GM19099 (cell line): Measurements from ENCODE around the gene SHROOM3.

Experiments used
- POLR2A ChIP-seq: IDR thresholded peaks from 3 replicates; pipeline ENCODE4 v1.6.1; 2011; ENCODE audit warnings: low read depth; ENCODE audit not compliant: insufficient read length; ENCODE audit errors: extremely low read depth

The SHROOM3 gene

GRCh38 chr4:76470532-76470931 is 35.5 kb downstream of the SHROOM3 start:
- no peak for TF ChIP-seq POLR2A

- no peak for TF ChIP-seq POLR2A
These were observed 41.5 kb downstream of the SHROOM3 start for GRCh38 chr4:76476571-76476970.

GRCh38 chr4:76484654-76485053 is 49.6 kb downstream of the SHROOM3 start:
- TF ChIP-seq POLR2A: no peak

- TF ChIP-seq POLR2A: no peak
These were observed 50.4 kb downstream of the SHROOM3 start for GRCh38 chr4:76485450-76485849.

GRCh38 chr4:76486588-76487276 is 51.7 kb downstream of the SHROOM3 start:
- no peak for TF ChIP-seq POLR2A

DNA sequence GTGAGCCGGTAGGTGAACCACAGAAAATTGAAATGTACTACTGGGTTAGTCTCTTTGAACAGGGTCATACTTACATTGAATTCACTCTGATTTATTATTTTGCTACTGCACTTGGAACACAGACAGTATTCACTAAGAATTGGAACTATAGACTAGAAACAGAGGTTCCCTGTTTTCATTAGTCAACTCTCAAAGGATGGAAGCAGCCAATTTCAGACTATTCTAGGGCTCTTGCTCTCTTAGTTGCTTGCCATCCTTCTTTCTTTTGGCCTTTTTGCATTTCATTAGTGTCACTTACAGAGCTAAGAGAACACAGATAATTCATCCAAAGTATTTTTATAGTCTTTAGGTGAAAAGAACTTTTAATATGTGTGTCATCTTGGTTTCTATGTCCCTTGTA is 52.6 kb downstream of the SHROOM3 start:
- TF ChIP-seq POLR2A: no peak

GRCh38 chr4:76488455-76488854 is 53.4 kb downstream of the SHROOM3 start:
- TF ChIP-seq POLR2A: no peak

DNA sequence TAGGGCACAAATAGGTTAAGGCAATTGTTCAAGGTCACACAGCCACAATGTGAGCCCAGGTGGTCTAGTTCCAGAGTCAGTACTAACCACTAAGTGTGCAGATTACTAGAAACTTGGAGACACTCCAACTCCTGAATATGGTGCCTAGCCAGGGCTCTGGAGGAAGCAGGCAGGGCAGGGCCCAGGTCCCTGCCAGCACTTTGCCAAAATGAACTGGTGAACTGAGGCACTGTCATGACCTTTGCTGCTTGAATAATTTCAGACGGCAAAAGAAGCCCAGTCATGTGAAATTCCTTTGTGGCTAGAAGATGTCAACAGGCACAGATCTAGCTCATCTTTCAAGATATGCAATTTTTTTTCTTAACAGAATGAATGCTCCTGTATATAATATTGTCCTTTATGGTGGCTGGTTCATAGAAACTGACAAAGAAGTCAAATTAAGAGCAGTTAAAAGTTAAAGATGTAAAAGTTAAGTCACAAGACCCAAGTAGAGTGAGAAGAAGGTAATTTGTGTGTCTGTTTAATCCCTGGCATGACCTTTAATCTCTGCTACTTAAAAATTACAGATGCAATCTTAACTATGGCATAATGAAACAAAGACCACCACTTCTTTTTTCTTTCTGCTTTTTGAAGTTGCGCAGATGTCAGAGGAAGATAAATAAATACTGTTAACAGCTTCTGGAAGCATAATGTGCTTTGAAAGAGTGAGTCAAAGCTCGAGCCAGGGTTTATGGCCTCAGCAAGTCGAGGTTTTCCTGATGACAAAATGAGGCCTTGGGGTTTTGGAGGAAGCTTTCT is 54.1 kb downstream of the SHROOM3 start:
- no peak for TF ChIP-seq POLR2A

- no peak for TF ChIP-seq POLR2A
These were observed 54.7 kb downstream of the SHROOM3 start for GRCh38 chr4:76489686-76490161.

DNA sequence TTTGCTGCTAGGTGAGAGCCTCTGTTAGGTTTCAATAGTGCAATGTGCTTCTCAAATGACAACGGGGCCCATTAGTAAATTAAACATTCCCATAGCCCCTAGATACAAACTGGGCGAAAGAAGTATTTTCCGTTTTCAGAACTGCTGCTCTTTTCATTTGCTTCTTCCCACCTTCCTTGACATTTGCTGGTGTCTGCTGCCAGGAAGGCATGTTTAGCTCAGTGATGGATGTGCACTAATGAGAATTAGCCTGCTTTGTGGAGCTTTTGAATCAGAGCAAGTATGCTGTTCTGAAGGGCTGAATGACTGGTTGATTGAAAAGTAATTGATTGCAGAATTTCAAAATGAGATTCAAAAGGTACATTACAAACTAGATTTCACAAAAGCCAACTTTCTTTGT is 57.0 kb downstream of the SHROOM3 start:
- TF ChIP-seq POLR2A: no peak

- no peak for TF ChIP-seq POLR2A
These were observed 59.2 kb downstream of the SHROOM3 start for GRCh38 chr4:76494243-76494642.

- no peak for TF ChIP-seq POLR2A
These were observed 60.0 kb downstream of the SHROOM3 start for GRCh38 chr4:76494871-76495590.

GRCh38 chr4:76498550-76498949 is 63.5 kb downstream of the SHROOM3 start:
- TF ChIP-seq POLR2A: no peak

DNA sequence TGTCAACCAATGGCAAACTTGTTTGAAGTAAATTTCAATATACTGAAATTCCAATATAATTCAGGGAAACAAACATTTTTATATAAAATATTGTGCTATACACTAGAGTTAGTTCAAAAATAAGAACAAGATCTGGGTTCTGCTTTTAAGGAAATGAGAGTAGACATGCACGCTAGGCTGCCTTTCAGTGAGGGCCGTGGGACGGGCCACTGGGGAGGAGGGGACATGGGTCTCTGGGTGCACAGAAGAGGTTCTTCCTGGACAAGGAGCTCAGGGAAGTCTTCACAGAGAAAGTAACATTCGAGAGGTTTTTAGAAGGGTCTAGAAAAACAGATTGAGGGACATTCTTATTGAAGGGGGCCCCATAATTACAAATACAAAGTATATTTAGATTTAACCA is 64.4 kb downstream of the SHROOM3 start:
- no peak for TF ChIP-seq POLR2A

GRCh38 chr4:76502886-76503285 is 67.9 kb downstream of the SHROOM3 start:
- no peak for TF ChIP-seq POLR2A
